HepG2 (cell line): ENCODE results near the gene MDH1. TPM values are rescaled to one million over a fixed set of nuclear protein-coding genes. Genes with fewer than 3 reads are reported as not detected.

Source experiments
- ATAC-seq: fragments of 200-7000 bp; cut with Tn5 transposase; 3 replicates; pipeline ENCODE4 v1.9.1; 2020; ENCODE audit warnings: mild to moderate bottlenecking, moderate library complexity
- BruUV-seq: library from RNA; stranded (reverse); fragments of 400-500 nt; replicated peaks from 2 replicates; lab custom pipeline; 2021; lab: Mats Ljungman, UMichigan
- CTCF ChIA-PET: fragments of 300-600 bp; formaldehyde crosslinking; extraction: SDS; loops from one replicate; lab custom pipeline; 2021; ENCODE audit warnings: low total read pairs, inconsistent platforms, low intra/inter-chr PET ratio; lab: Yijun Ruan, JAX
- POLR2A ChIA-PET: fragments of 350-600 bp; sonication (Branson Sonifier 250); formaldehyde crosslinking; loops from one replicate; lab custom pipeline; 2020; ENCODE audit warnings: antibody characterized with exemption, inconsistent platforms; lab: Yijun Ruan, JAX
- DNase-seq: peaks from one replicate; pipeline ENCODE4 v3.0.0-alpha.2; 2015; ENCODE audit warnings: low spot score
- FAIRE-seq: peaks from 3 replicates; lab custom pipeline; 2011; peaks lifted over from hg19 to GRCh38; lab: Jason Lieb, UNC
- H2AFZ ChIP-seq: one replicate; pipeline ENCODE4 v1.6.1; 2011; ENCODE audit warnings: low read length, inconsistent platforms
- H3K27ac ChIP-seq: fragments of 300-600 bp; 3 replicates; pipeline ENCODE4 v1.8.0; 2011; ENCODE audit warnings: mixed run types, mild to moderate bottlenecking, mixed read lengths, low read length, inconsistent platforms; ENCODE audit not compliant: insufficient read depth; ENCODE audit errors: extremely low read length
- H3K27me3 ChIP-seq, 2 experiments: fragments of 200-600 bp in 1 of 2; 2 replicates in 1 of 2; 3 replicates in 1 of 2; pipeline versions ENCODE4 v1.6.0 to v1.8.0; 2011; ENCODE audit warnings: low read length in 2 of 2, mild to moderate bottlenecking in 2 of 2, moderate library complexity in 2 of 2, inconsistent platforms in 1 of 2; ENCODE audit not compliant: insufficient read depth in 2 of 2, control insufficient read depth in 1 of 2
- H3K36me3 ChIP-seq, 2 experiments: fragments of 200-600 bp in 1 of 2; replicated peaks in 1 of 2; 2 replicates in 1 of 2; 3 replicates in 1 of 2; pipeline versions ENCODE4 v1.5.1 to v1.8.0; 2011; ENCODE audit warnings: low read length in 2 of 2, inconsistent platforms in 1 of 2; ENCODE audit not compliant: insufficient read depth in 2 of 2, control insufficient read depth in 1 of 2
- H3K4me1 ChIP-seq: 2 replicates; pipeline ENCODE4 v1.5.1; 2012; ENCODE audit warnings: low read length, inconsistent platforms; ENCODE audit not compliant: insufficient read depth
- H3K4me2 ChIP-seq: 2 replicates; pipeline ENCODE4 v1.6.0; 2011; ENCODE audit warnings: low read depth, low read length, inconsistent platforms
- H3K4me3 ChIP-seq, 3 experiments: fragments of 200-600 bp in 1 of 3; sonication (generic), shearing (Covaris generic) in 1 of 3; replicated peaks in 1 of 3; 2 replicates each; pipeline ENCODE4 v1.5.1; 2011 to 2016; ENCODE audit warnings: low read length in 3 of 3, inconsistent platforms in 2 of 3, low read depth in 2 of 3, mild to moderate bottlenecking in 2 of 3, control low read depth in 1 of 3, mixed read lengths in 1 of 3; ENCODE audit not compliant: insufficient read depth in 1 of 3
- H3K79me2 ChIP-seq: one replicate; pipeline ENCODE4 v1.6.1; 2011; ENCODE audit warnings: low read length, inconsistent platforms; ENCODE audit not compliant: insufficient read depth
- H3K9ac ChIP-seq: 2 replicates; pipeline ENCODE4 v1.6.0; 2011; ENCODE audit warnings: mild to moderate bottlenecking, low read depth, low read length, inconsistent platforms; ENCODE audit not compliant: insufficient read depth
- H3K9me3 ChIP-seq: 2 replicates; pipeline ENCODE4 v1.5.1; 2012; ENCODE audit warnings: mild to moderate bottlenecking, low read length
- H4K20me1 ChIP-seq: 2 replicates; pipeline ENCODE4 v1.6.0; 2011; ENCODE audit warnings: inconsistent platforms, mild to moderate bottlenecking, low read length, moderate library complexity; ENCODE audit not compliant: insufficient read depth
- ATF4 ChIP-seq, 2 experiments: fragments of 450-650 bp in 1 of 2; sonication (generic) in 1 of 2; formaldehyde crosslinking; IDR thresholded peaks; 2 replicates each; pipeline versions ENCODE4 v1.5.0 to v1.8.0; 2020 to 2022; ENCODE audit warnings: mild to moderate bottlenecking in 1 of 2, missing genetic modification reagents in 1 of 2
- KLF15 ChIP-seq: sonication (generic); formaldehyde crosslinking; IDR thresholded peaks from 2 replicates; pipeline ENCODE4 v1.8.1; 2023; ENCODE audit warnings: borderline replicate concordance, mild to moderate bottlenecking, inconsistent platforms, missing genetic modification reagents, mixed read lengths
- MYC ChIP-seq: sonication (generic); formaldehyde crosslinking; IDR thresholded peaks from 2 replicates; pipeline ENCODE4 v1.9.0; 2021; ENCODE audit warnings: missing genetic modification reagents, borderline replicate concordance
- MZF1 ChIP-seq: sonication (generic); formaldehyde crosslinking; IDR thresholded peaks from 2 replicates; pipeline ENCODE4 v1.8.1; 2023; ENCODE audit warnings: mild to moderate bottlenecking, missing genetic modification reagents, borderline replicate concordance
- NONO ChIP-seq, 2 experiments: fragments of 450-650 bp in 1 of 2; sonication (generic) in 1 of 2; formaldehyde crosslinking in 1 of 2; IDR thresholded peaks in 1 of 2; conservative IDR thresholded peaks in 1 of 2; 2 replicates each; pipeline versions ENCODE4 v1.6.1 to v1.8.0; 2017 to 2022; ENCODE audit warnings: mild to moderate bottlenecking in 1 of 2, missing genetic modification reagents in 1 of 2, moderate library complexity in 1 of 2
- SP1 ChIP-seq, 2 experiments: fragments of 450-650 bp in 1 of 2; sonication (generic) in 1 of 2; formaldehyde crosslinking in 1 of 2; IDR thresholded peaks; 2 replicates each; pipeline versions ENCODE4 v1.4.0 to v1.6.1; 2016 to 2020; ENCODE audit warnings: missing genetic modification reagents in 1 of 2
- THAP7 ChIP-seq: sonication (generic); formaldehyde crosslinking; IDR thresholded peaks from 2 replicates; pipeline ENCODE4 v1.8.1; 2023; ENCODE audit warnings: mild to moderate bottlenecking, missing genetic modification reagents
- ZBTB10 ChIP-seq: sonication (generic); formaldehyde crosslinking; IDR thresholded peaks from 2 replicates; pipeline ENCODE4 v1.4.0; 2020; ENCODE audit warnings: missing genetic modification reagents, borderline replicate concordance
- ZNF333 ChIP-seq: sonication (generic); formaldehyde crosslinking; IDR thresholded peaks from 2 replicates; pipeline ENCODE4 v1.4.0; 2020; ENCODE audit warnings: mild to moderate bottlenecking, missing genetic modification reagents, borderline replicate concordance
- ZNF468 ChIP-seq: sonication (generic); formaldehyde crosslinking; IDR thresholded peaks from 2 replicates; pipeline ENCODE4 v1.8.0; 2022; ENCODE audit warnings: mild to moderate bottlenecking, moderate library complexity, missing genetic modification reagents
- ZNF562 ChIP-seq: sonication (generic); formaldehyde crosslinking; IDR thresholded peaks from 2 replicates; pipeline ENCODE4 v1.8.0; 2022; ENCODE audit warnings: missing genetic modification reagents, borderline replicate concordance
- ZNF660 ChIP-seq: sonication (generic); formaldehyde crosslinking; IDR thresholded peaks from 2 replicates; pipeline ENCODE4 v1.5.1; 2020; ENCODE audit warnings: mild to moderate bottlenecking, low read depth, missing genetic modification reagents, borderline replicate concordance
- ZSCAN21 ChIP-seq: sonication (generic); formaldehyde crosslinking; IDR thresholded peaks from 2 replicates; pipeline ENCODE4 v1.8.0; 2022; ENCODE audit warnings: mild to moderate bottlenecking, missing genetic modification reagents, moderate library complexity, borderline replicate concordance
- WGBS: methylation state at CpG from one replicate; pipeline ENCODE4 v1.1.6; 2017; ENCODE audit warnings: low lambda C conversion rate; 5-methylcytosine and 5-hydroxymethylcytosine counted together
- in situ Hi-C: cut with HindIII; loops from 2 replicates; pipeline ENCODE4 v1.10.0; 2017; ENCODE audit warnings: low pct_unique_long_range_greater_than_20kb; ENCODE audit not compliant: extremely low pct_ligation_motif_present
- intact Hi-C: fragments of 100-400 bp; cut with micrococcal nuclease; formaldehyde crosslinking; loops from one replicate; pipeline ENCODE4 v1.10.0; 2022; ENCODE audit not compliant: unreplicated experiment
- polyA plus RNA-seq, 8 experiments: library from polyadenylated mRNA; depleted of rRNA in 3 of 8; stranded (reverse) in 7 of 8; unstranded in 1 of 8; fragments of >200 nt; fragmentation: Illumina TruSeq in 4 of 8; extraction: Trizol in 4 of 8; gene quantifications; 2 replicates each; pipeline versions ENCODE4 v1.2.1 to v1.2.3, GENCODE V29; 2011 to 2016; ENCODE audit warnings: low read depth in 4 of 8, missing spikeins in 1 of 8, mixed read lengths in 1 of 8; ENCODE audit not compliant: insufficient read depth in 1 of 8
- total RNA-seq, 5 experiments: library from RNA; depleted of rRNA; stranded (reverse); fragments of >200 nt; fragmentation: Illumina TruSeq; extraction: Trizol; gene quantifications; 2 replicates each; pipeline ENCODE4 v1.2.3, GENCODE V29; 2016; ENCODE audit warnings: low read depth in 1 of 5

Gene MDH1
- total and polyA plus RNA-seq, 2 of the 13 experiments (the other 11 are each of a cell fraction or from before 2014, with no cell fraction given): 293 to 415 TPM

- FAIRE-seq (no peak), ATAC-seq (no peak), DNase-seq (no peak)
- in situ Hi-C loops: no loop called here
- Histone ChIP-seq H3K9me3 (no peaks in the 10 kb centered on the region), H3K9ac (no peak overlapping the region), H3K36me3 (no peaks in the 10 kb centered on the region), H3K79me2 (no peaks in the 10 kb centered on the region), H3K4me3 (no peak overlapping the region), H3K27ac (no peak overlapping the region), H3K4me1 (no peaks in the 10 kb centered on the region), H4K20me1 (no peaks in the 10 kb centered on the region), H3K27me3 (no peaks in the 10 kb centered on the region; a peak in 1 of 5 replicates), H2AFZ (no peak overlapping the region), H3K4me2 (no peak overlapping the region)
- intact Hi-C loops: no loop called here
- ChIA-PET CTCF (no interaction called here), POLR2A (no interaction called here)
- BruUV-seq: no TSS peak
- TF ChIP-seq SP1 (IDR thresholded peaks at IDR 0.05): no peak
- no peak for TF ChIP-seq SP1 (CRISPR knock-in tag; IDR thresholded peaks at IDR 0.05)
- no peak for TF ChIP-seq KLF15 (CRISPR knock-in tag)
- no peak for TF ChIP-seq THAP7 (CRISPR knock-in tag)
- no peak for TF ChIP-seq NONO (IDR thresholded peaks at IDR 0.05)
- TF ChIP-seq NONO (CRISPR knock-in tag; conservative IDR thresholded peaks at IDR 0.05): no peak
- no peak for TF ChIP-seq ZNF660 (CRISPR knock-in tag)
- TF ChIP-seq ZNF468 (CRISPR knock-in tag): no peak
- no peak for TF ChIP-seq ZNF333
- no peak for TF ChIP-seq MZF1 (CRISPR knock-in tag)
- no peak for TF ChIP-seq MYC (CRISPR knock-in tag)
- TF ChIP-seq ZNF562 (CRISPR knock-in tag): no peak
- no peak for TF ChIP-seq ZSCAN21 (CRISPR knock-in tag)
- TF ChIP-seq ZBTB10: no peak
- no peak for TF ChIP-seq ATF4 (CRISPR knock-in tag; IDR thresholded peaks at IDR 0.05)
- WGBS: 0% methylated on average over 1 of the region's 1 CpG
These were observed 54.7 kb downstream of the MDH1 start for GRCh38 chr2:63643486-63643885.
